GM12878 (cell line): Measurements from ENCODE around the gene TXNDC17. TPM values are rescaled to one million over a fixed set of nuclear protein-coding genes. Genes with fewer than 3 reads are reported as not detected.

Source experiments
- ATAC-seq: fragments of 200-7000 bp; cut with Tn5 transposase; 3 replicates; pipeline ENCODE4 v1.9.1; 2020; ENCODE audit warnings: mild to moderate bottlenecking, moderate library complexity
- BruUV-seq: library from RNA; stranded (reverse); fragments of 400-500 nt; replicated peaks from 2 replicates; lab custom pipeline; 2021; lab: Mats Ljungman, UMichigan
- CTCF ChIA-PET: fragments of 300-600 bp; sonication (Branson Sonifier 250); formaldehyde crosslinking; extraction: SDS; loops from one replicate; lab custom pipeline; 2021; ENCODE audit warnings: inconsistent platforms; lab: Yijun Ruan, JAX
- POLR2A ChIA-PET: fragments of 350-600 bp; formaldehyde crosslinking; extraction: SDS; loops from one replicate; lab custom pipeline; 2021; ENCODE audit warnings: inconsistent platforms; lab: Charles Lee
- RAD21 ChIA-PET: fragments of 300-600 bp; sonication (Branson Sonifier 250); formaldehyde crosslinking; loops from one replicate; lab custom pipeline; 2023; ENCODE audit warnings: antibody characterized with exemption; ENCODE audit not compliant: unreplicated experiment; lab: Charles Lee
- SMC1A ChIA-PET: fragments of 300-600 bp; sonication (Branson Sonifier 250); formaldehyde crosslinking; loops from one replicate; lab custom pipeline; 2023; ENCODE audit not compliant: unreplicated experiment, uncharacterized antibody; lab: Charles Lee
- DNase-seq: peaks from one replicate; pipeline ENCODE4 v3.0.0-alpha.2; 2011; ENCODE audit warnings: low read depth, low spot score
- FAIRE-seq: peaks from 3 replicates; lab custom pipeline; 2011; peaks lifted over from hg19 to GRCh38; lab: Jason Lieb, UNC
- H2AFZ ChIP-seq: 2 replicates; pipeline ENCODE4 v1.6.0; 2011; ENCODE audit warnings: low read depth, low read length, control low read depth; ENCODE audit not compliant: control insufficient read depth
- H3K27ac ChIP-seq: 2 replicates; pipeline ENCODE4 v1.5.1; 2011; ENCODE audit warnings: control low read depth; ENCODE audit not compliant: control insufficient read depth, insufficient read depth
- H3K27me3 ChIP-seq, 2 experiments: replicated peaks in 1 of 2; 2 replicates each; pipeline versions ENCODE4 v1.6.0 to v1.6.1; 2011; ENCODE audit warnings: low read length in 1 of 2; ENCODE audit not compliant: control insufficient read depth in 2 of 2, insufficient read depth in 2 of 2
- H3K36me3 ChIP-seq, 2 experiments: 2 replicates each; pipeline ENCODE4 v1.5.1; 2011; ENCODE audit warnings: low read length in 1 of 2; ENCODE audit not compliant: control insufficient read depth in 2 of 2, insufficient read depth in 2 of 2
- H3K4me1 ChIP-seq: 2 replicates; pipeline ENCODE4 v1.6.1; 2011; ENCODE audit warnings: mild to moderate bottlenecking, low read length, moderate library complexity, mixed read lengths; ENCODE audit not compliant: control insufficient read depth, insufficient read depth
- H3K4me2 ChIP-seq: 2 replicates; pipeline ENCODE4 v1.6.0; 2011; ENCODE audit warnings: control low read depth; ENCODE audit not compliant: control insufficient read depth, insufficient read depth
- H3K4me3 ChIP-seq: fragments of 200-600 bp; sonication (generic); 2 replicates; pipeline ENCODE4 v1.5.1; 2016
- H3K79me2 ChIP-seq: 2 replicates; pipeline ENCODE4 v1.6.0; 2011; ENCODE audit warnings: low read length; ENCODE audit not compliant: control insufficient read depth, insufficient read depth
- H3K9ac ChIP-seq: 2 replicates; pipeline ENCODE4 v1.8.0; 2011; ENCODE audit warnings: low read length, control low read depth, mixed read lengths; ENCODE audit not compliant: control insufficient read depth, insufficient read depth
- H3K9me3 ChIP-seq: replicated peaks from 3 replicates; pipeline ENCODE4 v1.5.1; 2011; ENCODE audit warnings: mild to moderate bottlenecking, low read length; ENCODE audit not compliant: control insufficient read depth, insufficient read depth
- H4K20me1 ChIP-seq: 2 replicates; pipeline ENCODE4 v1.6.0; 2011; ENCODE audit not compliant: control insufficient read depth, insufficient read depth
- CHD2 ChIP-seq: IDR thresholded peaks from 2 replicates; pipeline ENCODE4 v1.6.1; 2011; ENCODE audit warnings: low read depth, low read length, improper control_type of control experiment, borderline replicate concordance
- FOXK2 ChIP-seq: fragments of 450-650 bp; IDR thresholded peaks from 2 replicates; pipeline ENCODE4 v1.6.1; 2017; ENCODE audit warnings: mild to moderate bottlenecking, moderate library complexity
- HCFC1 ChIP-seq: fragments of 150-350 bp; IDR thresholded peaks from 2 replicates; pipeline ENCODE4 v1.6.1; 2014; ENCODE audit warnings: low read length
- KAT2A ChIP-seq: conservative IDR thresholded peaks from 2 replicates; pipeline ENCODE4 v1.6.1; 2011; ENCODE audit warnings: low read depth, low read length; ENCODE audit not compliant: control insufficient read depth
- MAX ChIP-seq: IDR thresholded peaks from 2 replicates; pipeline ENCODE4 v1.6.1; 2012; ENCODE audit warnings: low read depth, low read length, improper control_type of control experiment
- NFIC ChIP-seq: IDR thresholded peaks from 2 replicates; pipeline ENCODE4 v1.6.1; 2012; ENCODE audit warnings: low read depth, mild to moderate bottlenecking, inconsistent platforms, low read length, moderate library complexity
- NR2C1 ChIP-seq: fragments of 450-650 bp; IDR thresholded peaks from 2 replicates; pipeline ENCODE4 v1.6.1; 2017; ENCODE audit warnings: antibody characterized with exemption, mild to moderate bottlenecking, moderate library complexity
- POLR2A ChIP-seq: IDR thresholded peaks from 2 replicates; pipeline ENCODE4 v1.6.1; 2011; ENCODE audit warnings: low read depth, mild to moderate bottlenecking, low read length
- RUNX3 ChIP-seq: IDR thresholded peaks from 2 replicates; pipeline ENCODE4 v1.6.1; 2012; ENCODE audit warnings: low read length, inconsistent platforms
- SMAD5 ChIP-seq: IDR thresholded peaks from 2 replicates; pipeline ENCODE4 v1.6.1; 2016; ENCODE audit warnings: antibody characterized with exemption, low read depth
- TCF12 ChIP-seq: IDR thresholded peaks from 2 replicates; pipeline ENCODE4 v1.6.1; 2011; ENCODE audit warnings: low read depth, mild to moderate bottlenecking, low read length
- TCF7 ChIP-seq: IDR thresholded peaks from 2 replicates; pipeline ENCODE4 v1.6.1; 2014; ENCODE audit warnings: antibody characterized with exemption, borderline replicate concordance
- ZNF24 ChIP-seq: fragments of 450-650 bp; IDR thresholded peaks from 2 replicates; pipeline ENCODE4 v1.6.1; 2017; ENCODE audit warnings: antibody characterized with exemption, mild to moderate bottlenecking
- ZNF592 ChIP-seq: fragments of 450-650 bp; IDR thresholded peaks from 2 replicates; pipeline ENCODE4 v1.6.1; 2017; ENCODE audit warnings: mild to moderate bottlenecking, moderate library complexity
- WGBS: methylation state at CpG from one replicate; pipeline ENCODE4 v1.1.6; 2016; ENCODE audit warnings: low lambda C conversion rate; ENCODE audit not compliant: insufficient replicate concordance, insufficient coverage; ENCODE audit errors: missing lambda C conversion rate; 5-methylcytosine and 5-hydroxymethylcytosine counted together
- in situ Hi-C: fragments of 300-500 bp; cut with MboI; formaldehyde crosslinking; loops from 9 replicates; pipeline ENCODE4 v1.14.3; 2018; ENCODE audit warnings: mixed read lengths
- intact Hi-C: fragments of 100-400 bp; cut with micrococcal nuclease; formaldehyde crosslinking; loops from one replicate; pipeline ENCODE4 v1.14.2; 2022; ENCODE audit not compliant: unreplicated experiment
- polyA plus RNA-seq, 11 experiments: library from polyadenylated mRNA; depleted of rRNA in 4 of 11; unstranded in 6 of 11; stranded (reverse) in 5 of 11; fragments of >200 nt; fragmentation: Nextera tagmentation in 4 of 11; fragmentation: Illumina TruSeq in 1 of 11; extraction: Ambion mirVana in 4 of 11; extraction: Trizol in 1 of 11; gene quantifications; 1 replicate in 1 of 11; 2 replicates in 10 of 11; pipeline versions ENCODE4 v1.2.1 to v1.2.3, GENCODE V29; 2011 to 2016; ENCODE audit warnings: inconsistent platforms in 2 of 11, missing spikeins in 2 of 11, low read depth in 1 of 11
- total RNA-seq, 4 experiments: library from RNA; depleted of rRNA in 3 of 4; stranded (reverse); fragments of >200 nt in 3 of 4; fragmentation: Illumina TruSeq in 1 of 4; extraction: Trizol in 1 of 4; gene quantifications; 2 replicates each; pipeline versions ENCODE4 v1.2.1 to v1.2.3, GENCODE V29; 2013 to 2021

The TXNDC17 gene
- total and polyA plus RNA-seq, 10 of the 15 experiments (the other 5 are each of a cell fraction or from before 2014, with no cell fraction given), result 124 to 957 (median 216) TPM

DNA sequence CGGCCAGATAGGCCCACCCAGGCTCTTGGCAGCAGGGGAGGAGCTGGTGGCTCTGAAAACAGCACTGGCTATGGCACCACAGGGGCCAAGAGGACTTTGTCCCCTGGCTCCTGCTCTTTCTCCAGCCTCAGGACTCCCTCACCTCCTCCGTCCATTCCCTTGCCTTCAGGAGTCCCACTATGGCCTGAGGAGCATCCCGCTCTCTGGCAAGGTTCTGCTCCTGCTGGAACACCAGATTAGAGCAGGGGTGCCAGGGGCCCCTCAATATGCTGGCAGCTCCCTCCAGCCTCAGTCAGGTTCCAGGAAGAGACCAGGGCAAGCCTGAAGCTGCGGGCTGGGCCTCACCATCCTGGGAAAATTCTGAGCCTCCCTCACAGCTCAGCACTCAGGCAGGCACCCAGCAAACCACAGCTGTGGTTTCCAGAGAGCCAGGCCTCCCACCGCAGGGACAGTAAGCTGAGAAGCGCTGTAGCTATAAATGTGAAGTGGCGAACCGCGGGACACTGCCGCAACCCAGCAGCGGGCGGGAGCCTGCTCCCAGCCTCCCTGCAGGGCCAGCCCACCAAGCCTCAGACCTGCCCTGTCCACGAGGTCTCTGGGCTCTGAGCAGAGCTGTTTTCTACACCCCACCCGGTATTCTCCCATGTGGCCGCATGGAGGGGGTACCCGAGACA is 36.4 kb downstream of the TXNDC17 start:
- intact Hi-C loops (no loop called here), in situ Hi-C loops (no loop called here)
- no peak for FAIRE-seq
- H3K79me2 ChIP-seq, result no peaks in the 10 kb centered on the region
- WGBS, result 9% methylated on average over 15 of the region's 16 CpGs
- no peaks in the 10 kb centered on the region for H3K9me3 ChIP-seq
- no peaks in the 10 kb centered on the region for H4K20me1 ChIP-seq
- ChIA-PET SMC1A (no interaction called here), POLR2A (no interaction called here), CTCF (interaction anchor here (0.9 kb wide), 1 partner anchor 327 kb away, joined by 3 read pairs; no protein-coding TSS in a partner anchor)
- no peak overlapping the region for H3K9ac ChIP-seq
- BruUV-seq, result no TSS peak
- H2AFZ ChIP-seq, result no peak overlapping the region
- peaks cover 4% of the 10 kb centered on the region; the same call in 1 of the 2 replicates for H3K4me1 ChIP-seq
- peak; percentile 45 for ATAC-seq
- DNase-seq, result no peak
- no peaks in the 10 kb centered on the region for H3K36me3 ChIP-seq
- H3K27me3 ChIP-seq, result peaks cover 0 to 5% of the 10 kb centered on the region in 2 experiments; a peak in 3 of 4 replicates
- no peak overlapping the region for H3K4me2 ChIP-seq
- no peak overlapping the region for H3K4me3 ChIP-seq
- TF ChIP-seq FOXK2 (no peak), RUNX3 (peak; percentile 81)
- TF ChIP-seq, all 136 proteins: peak for 1
- H3K27ac ChIP-seq, result no peak overlapping the region
- RAD21 ChIA-PET, result no interaction called here

- peaks cover 4% of the 10 kb centered on the region; the same call in 1 of the 2 replicates for H3K4me1 ChIP-seq
- ChIA-PET SMC1A (no interaction called here), RAD21 (no interaction called here), POLR2A (no interaction called here), CTCF (interaction anchor here (0.9 kb wide), 1 partner anchor 327 kb away, joined by 3 read pairs; no protein-coding TSS in a partner anchor)
- DNase-seq, result no peak
- no peaks in the 10 kb centered on the region for H4K20me1 ChIP-seq
- H3K27me3 ChIP-seq, result peaks cover 0 to 5% of the 10 kb centered on the region in 2 experiments; a peak in 3 of 4 replicates
- intact Hi-C loops (no loop called here), in situ Hi-C loops (no loop called here)
- H3K4me2 ChIP-seq, result no peak overlapping the region
- H2AFZ ChIP-seq, result no peak overlapping the region
- no TSS peak for BruUV-seq
- H3K27ac ChIP-seq, result no peak overlapping the region
- no peaks in the 10 kb centered on the region for H3K79me2 ChIP-seq
- H3K36me3 ChIP-seq, result no peaks in the 10 kb centered on the region
- WGBS, result 34% methylated on average over 7 of the region's 7 CpGs
- FAIRE-seq, result no peak
- no peaks in the 10 kb centered on the region for H3K9me3 ChIP-seq
- ATAC-seq, result no peak
- H3K4me3 ChIP-seq, result no peak overlapping the region
- H3K9ac ChIP-seq, result no peak overlapping the region
- TF ChIP-seq TCF12 (no peak), MAX (no peak), HCFC1 (no peak), ZNF592 (no peak), CHD2 (no peak), POLR2A (no peak), NR2C1 (no peak), SMAD5 (no peak), KAT2A (no peak), TCF7 (no peak), ZNF24 (no peak), NFIC (no peak)
Observed at GRCh38 chr17:6677946-6678345, 37.1 kb downstream of the TXNDC17 start.
